Fibroblast of skin of left biceps (primary cell): ENCODE measurements around the gene SHC4.
"Not testable (repeated sequence)": the region's sequence is repeated elsewhere in the genome, so short reads cannot be mapped to it uniquely, and the experiment has no call there.

ENCODE experiments used
- DNase-seq, 2 experiments: peaks; one replicate each; pipeline ENCODE4 v3.0.0-alpha.2; 2013; ENCODE audit warnings: low read depth in 2 of 2

The SHC4 gene

DNA sequence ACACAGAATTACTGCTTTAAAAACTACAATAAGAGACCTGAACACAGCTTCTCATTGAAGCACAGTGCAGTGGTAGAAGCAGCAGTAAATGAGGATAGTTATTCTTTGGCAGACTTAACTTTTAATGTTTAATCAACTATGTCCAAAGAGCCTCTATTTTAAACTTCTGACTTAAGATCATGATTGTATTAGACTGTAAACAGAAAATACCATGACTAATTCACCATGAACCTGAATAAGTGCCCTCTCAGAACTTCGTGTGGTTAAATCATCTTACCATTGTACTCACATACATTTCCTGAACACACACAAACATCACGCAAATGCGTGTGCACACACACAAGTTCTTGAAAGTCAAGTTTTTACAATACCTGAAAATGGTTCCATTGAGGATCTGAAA, 166.8 kb downstream of the SHC4 start:
- DNase-seq, result no peak

DNA sequence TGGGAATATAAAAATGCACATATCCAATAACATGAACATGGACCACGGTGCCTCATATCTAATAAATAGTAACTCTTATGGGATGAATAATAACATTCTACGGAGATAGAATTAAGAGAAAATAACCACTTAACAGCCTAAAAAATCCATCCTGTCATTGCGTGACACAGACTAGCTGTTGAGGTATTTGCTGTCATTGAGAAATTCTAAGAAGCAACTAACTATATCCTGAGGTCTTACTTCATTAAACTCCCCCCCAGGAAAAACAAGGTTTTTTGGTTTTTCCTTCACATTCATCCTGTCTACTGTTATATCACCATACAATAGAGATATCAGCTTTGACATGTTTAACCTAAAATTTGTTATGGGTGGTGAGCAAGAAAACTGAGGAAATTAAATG, 167.2 kb downstream of the SHC4 start:
- DNase-seq, result no peak

DNA sequence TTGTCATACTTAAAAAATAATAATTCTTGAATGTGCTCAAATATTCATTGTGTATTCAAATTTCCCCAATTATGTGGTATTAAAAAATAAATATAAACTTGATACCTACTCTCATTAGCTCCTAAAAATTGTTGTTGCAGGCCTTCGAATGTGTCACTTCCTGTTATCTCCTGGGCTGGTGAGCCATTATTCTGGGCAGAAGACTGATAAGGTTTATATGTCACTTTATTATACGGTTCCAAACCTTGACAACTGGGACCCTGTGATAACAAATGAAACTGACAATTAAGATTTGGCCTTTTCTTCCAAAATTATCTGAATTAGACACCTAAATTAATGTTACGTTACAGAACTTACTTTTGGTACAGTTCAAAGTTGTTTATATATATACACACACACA, 167.8 kb downstream of the SHC4 start:
- DNase-seq, result no peak

DNA sequence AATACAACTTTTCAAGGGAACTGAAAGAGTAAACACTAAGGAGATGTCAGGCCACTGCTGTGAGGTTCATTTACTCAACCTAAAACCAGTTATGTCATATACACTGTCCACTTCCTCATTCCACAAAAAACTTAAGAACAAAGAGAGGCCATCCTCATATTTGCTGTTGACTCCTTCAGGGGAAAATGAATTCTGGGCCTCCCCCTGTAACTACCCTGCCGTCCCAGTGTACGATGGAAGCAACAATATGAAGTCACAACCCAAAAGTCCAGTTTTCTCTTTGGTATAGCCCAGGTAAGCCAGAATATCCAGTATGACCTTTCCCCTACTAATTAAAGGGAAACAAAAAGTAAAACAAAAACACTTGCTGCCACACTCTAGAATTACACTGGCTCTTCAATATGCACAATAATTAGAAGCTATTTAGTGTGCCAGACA, 169.0 kb downstream of the SHC4 start:
- DNase-seq, result no peak

DNA sequence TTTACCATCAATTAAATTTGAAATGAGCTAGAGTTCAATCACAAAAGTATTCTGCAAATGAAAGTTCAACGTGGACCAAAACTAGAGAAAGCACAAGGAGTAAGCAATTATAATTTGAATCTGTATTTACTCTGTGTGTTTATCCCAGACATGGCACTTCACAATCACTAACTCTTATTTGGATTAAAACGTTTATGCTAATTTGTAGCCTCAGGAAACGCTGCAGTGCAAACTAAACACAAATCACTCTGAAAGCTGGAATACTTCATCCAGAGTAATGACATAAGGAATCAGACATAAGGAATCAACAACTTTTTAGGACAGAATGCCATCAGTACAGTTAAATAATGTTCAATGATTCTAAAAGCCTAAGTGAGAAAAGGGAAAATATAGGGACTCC, 171.3 kb downstream of the SHC4 start:
- DNase-seq, result no peak

DNA sequence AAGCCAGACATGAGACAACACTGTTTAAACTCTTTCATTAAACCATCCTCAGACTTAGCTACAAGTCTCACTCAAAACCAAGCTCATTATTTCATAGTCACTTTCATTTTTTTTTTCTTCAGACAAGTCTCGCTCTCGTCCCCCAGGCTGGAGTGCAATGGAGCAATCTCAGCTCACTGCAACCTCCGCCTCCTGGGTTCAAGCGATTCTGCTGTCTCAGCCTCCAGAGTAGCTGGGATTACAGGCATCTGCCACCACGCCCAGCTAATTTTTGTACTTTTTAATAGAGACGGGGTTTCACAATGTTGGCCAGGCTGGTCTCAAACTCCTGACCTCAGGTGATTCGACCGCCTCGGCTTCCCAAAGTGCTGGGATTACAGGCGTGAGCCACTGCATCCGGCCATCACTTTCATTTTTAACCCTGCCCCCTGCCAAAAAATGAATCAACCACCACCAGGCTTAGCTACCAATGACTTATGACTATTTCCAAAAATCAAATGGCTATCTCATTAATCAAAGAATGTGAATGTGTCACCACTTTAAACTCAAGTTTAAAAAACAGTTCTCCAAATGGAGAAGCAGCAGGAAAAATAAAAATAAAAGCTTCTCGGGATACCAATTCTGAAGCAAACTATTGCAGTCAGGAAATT, 173.1 kb downstream of the SHC4 start:
- not testable (repeated sequence) for DNase-seq

DNA sequence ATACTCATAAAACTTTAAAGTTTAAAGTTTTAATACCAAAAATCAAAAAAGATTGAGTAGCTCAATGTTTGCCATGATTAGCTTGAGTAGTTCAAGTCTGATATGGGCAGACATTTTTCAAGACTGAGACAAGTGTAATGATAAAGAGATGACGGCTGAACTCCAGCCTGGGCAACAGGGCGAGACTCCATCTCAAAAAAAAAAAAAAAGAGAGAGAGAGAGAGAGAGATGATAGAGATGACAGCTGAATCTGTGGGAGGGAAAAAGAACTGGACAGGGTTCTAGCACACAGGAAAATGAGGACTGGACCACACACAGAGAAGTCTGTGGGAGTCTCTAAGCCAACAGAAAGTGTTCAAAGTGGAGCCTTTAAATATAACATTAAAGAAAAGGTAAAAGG, 178.0 kb downstream of the SHC4 start:
- no peak for DNase-seq

DNA sequence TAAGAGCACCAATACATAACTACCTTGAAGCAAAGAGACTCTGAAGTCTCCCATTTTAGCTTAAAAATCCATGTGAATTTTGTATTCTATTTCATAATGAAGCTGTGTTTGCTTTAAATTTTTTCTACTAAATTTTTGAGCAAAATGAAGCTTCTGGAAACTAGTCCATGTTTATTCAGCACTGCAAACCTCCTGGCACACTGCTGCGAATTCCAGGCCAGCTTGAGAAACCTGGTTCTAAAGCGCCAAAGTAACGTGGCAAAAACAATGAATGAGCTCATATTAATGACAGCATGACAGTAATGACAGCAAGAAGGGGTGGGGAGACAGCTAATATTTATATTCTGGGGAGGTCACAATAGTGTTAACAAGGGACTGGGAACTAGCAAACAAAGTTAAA, 178.5 kb downstream of the SHC4 start:
- no peak for DNase-seq

DNA sequence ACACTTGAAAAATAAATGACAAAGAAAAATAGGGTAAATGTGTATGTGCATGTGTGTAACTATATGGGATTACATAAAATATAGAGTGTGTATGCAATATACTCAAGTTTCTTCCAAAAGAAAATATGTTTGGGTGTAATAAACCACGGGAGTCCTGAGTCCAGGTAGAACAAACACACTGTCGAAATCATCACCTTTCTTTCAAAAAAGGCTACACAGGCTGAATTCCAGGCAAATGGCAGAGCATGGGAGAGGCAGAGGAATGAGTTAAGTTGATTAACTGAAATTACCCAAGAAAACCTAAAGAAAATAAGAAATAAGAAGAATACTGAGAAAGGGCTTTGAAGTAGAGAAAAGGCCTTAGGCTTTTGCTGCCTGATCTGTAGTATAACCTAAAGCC, 179.0 kb downstream of the SHC4 start:
- DNase-seq, result no peak

DNA sequence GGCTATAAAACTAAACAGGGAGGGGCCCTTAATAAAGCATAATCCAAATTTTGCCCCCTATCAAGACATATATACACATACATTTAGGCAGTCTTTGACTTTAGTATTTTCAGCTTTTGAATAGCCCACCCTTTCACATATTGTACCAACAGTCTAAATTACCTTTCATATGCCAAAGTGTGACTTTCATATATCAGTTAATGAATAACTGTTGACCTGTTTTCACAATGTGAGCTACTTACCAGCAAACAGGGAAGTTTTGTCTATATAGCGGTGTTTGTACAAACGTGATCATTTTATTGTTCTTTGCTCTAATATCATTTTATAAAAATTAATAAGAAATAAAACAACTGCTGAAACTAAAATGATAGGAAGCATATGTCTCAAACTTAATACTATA, 180.8 kb downstream of the SHC4 start:
- DNase-seq, result no peak

DNA sequence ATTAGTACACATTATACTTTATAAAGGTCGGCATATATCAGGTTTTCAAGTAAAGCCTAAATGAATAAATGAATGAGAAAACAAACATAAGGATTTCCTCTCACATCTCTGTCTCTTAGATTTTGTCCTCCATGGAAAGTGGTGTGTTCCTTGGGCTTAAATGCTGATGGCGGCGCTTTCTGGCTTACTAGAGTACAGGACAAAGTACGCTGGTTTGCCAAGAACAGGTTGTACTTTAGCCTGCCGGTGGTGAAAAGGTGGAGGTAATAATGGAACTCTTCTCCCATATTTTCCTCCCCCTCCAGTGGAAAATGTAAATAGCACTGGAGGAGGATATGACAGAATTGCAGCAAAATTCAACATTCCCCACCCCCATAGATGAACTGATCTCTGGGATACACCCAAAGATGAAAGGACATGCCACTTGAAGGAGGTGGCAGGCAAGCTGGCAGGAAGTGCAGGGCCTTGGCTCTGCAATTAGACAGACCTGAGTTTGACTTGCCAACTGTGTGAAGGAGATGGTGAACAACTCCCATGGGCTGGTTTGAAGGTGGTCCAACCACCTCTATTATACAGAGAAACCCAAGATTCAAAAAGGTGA, 182.1 kb downstream of the SHC4 start:
- no peak for DNase-seq

DNA sequence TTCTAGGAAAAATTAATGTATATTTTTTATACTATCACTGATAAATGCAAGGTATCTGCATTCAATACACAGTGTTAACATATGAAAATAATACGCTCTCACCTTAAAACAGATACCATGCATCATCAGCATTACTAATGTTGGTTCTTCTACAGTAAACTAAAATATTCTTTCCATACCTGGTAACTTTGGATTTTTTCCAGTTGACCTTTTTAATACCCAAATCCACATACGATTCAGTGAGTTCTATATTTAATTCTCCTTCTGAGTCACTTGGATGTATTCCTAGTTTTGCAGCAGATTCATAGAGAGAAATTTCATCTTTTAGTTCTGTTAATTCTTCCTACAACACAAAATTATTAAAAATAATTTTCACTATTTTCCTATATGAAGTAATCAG, 182.7 kb downstream of the SHC4 start:
- DNase-seq, result no peak

DNA sequence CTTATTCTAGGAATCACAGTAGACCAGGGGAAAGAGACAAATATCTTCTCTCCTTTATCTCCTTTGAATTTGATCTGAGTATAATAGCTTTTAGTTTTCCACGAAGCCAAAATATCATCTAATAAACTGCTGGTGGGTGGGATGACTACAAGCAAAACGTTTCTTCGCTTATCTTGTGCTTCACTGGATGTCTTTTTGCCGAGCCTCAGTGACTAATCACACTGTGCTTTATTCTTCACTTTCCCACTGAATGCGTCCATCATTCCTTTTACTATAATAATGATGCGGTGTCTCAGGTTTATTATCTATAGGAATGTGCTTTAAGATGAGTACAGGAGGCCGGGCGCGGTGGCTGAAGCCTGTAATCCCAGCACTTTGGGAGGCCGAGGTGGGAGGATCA, 185.4 kb downstream of the SHC4 start:
- DNase-seq, result no peak

DNA sequence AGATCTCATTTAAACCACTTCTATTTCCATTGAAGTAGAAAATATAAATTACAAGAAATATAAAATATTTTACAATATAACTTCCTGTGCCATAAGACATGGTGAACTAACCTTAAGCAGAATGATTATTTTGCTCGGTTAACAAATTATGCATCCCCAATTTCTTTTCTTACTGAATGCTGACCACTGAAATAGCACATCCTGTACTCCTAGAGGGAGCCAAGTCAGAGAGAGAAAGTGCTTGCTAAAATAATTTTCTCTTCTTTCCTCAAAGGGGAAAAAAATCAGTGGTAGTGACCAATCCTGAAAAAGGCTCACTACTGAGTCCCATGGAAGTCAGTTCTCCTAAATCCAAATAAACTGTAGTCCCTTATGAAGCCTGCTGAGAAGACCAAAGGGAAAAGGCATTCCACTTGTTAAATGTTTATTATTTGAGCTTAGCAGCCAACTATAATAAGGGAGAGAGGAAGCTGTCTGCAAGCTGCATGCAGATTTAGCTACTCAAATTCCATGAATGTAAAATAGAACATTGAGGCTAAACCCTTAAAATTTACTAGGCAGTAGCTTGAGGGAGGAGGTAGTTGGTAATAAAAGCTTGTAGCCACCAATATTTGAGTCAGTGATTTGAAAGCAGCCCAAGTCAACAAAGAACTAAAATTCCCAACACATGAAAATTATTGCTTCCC, 185.9 kb downstream of the SHC4 start:
- DNase-seq, result no peak

DNA sequence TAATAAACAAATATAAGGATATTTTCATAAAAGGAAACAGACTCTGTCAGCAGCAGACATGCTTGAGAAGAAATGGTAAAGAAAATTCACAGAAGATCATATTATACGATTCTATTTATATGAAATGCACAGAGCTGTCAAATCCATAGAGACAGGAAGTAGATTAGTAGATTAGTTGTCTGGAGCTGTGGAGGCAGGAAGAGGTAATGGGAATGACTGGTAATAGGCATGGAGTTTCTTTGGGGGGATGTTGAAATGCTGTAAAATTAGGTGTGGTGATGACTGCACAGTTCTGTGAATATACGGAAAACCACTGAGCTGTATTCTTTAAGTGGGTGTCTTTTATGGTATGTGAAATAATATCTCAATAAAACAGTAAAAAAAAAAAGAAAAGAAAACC, 188.2 kb downstream of the SHC4 start:
- no peak for DNase-seq

DNA sequence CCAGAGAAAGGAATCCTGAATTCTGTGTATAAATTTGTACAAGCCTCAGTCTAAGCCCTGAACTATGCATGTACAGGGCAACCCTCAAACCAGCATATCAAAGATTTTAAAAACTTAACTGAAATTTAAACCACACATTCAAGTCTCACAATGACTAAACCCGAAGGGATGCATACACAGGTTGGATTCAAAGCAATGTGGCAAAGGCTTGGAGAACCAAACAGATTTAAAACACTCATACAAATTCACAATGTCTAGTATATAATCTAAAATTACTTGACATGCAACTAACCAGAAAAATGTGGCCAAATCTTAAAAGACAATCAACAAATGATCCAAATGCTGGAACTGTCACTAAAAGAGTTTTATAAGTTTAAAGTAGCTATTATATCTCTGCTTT, 189.2 kb downstream of the SHC4 start:
- DNase-seq, result no peak
